HG02588 (cell line): ENCODE data around the gene SIGLEC14.
"Not testable (repeated sequence)": the region's sequence is repeated elsewhere in the genome, so short reads cannot be mapped to it uniquely, and the experiment has no call there.

Experiments used
- ATAC-seq: cut with Tn5 transposase; IDR thresholded peaks from one replicate; pipeline ENCODE4 v1.9.1; 2021; ENCODE audit warnings: mild to moderate bottlenecking, moderate library complexity; ENCODE audit not compliant: unreplicated experiment

SIGLEC14 gene

GRCh38 chr19:51675911-51676565 lies 29.4 kb upstream of the SIGLEC14 start:
- not testable (repeated sequence) for ATAC-seq

- ATAC-seq, result no peak
Measured at GRCh38 chr19:51668216-51668615, 21.6 kb upstream of the SIGLEC14 start.

- ATAC-seq, result no peak
Measured at GRCh38 chr19:51664997-51665396, 18.4 kb upstream of the SIGLEC14 start.

- no peak for ATAC-seq
Measured at GRCh38 chr19:51664131-51664530, 17.5 kb upstream of the SIGLEC14 start.

- no peak for ATAC-seq
Measured at GRCh38 chr19:51663650-51664049, 17.0 kb upstream of the SIGLEC14 start.

GRCh38 chr19:51660975-51661600 lies 14.5 kb upstream of the SIGLEC14 start:
- no peak for ATAC-seq

- no peak for ATAC-seq
Measured at GRCh38 chr19:51654783-51655182, 8.2 kb upstream of the SIGLEC14 start.

GRCh38 chr19:51653162-51653561 lies 6.5 kb upstream of the SIGLEC14 start:
- ATAC-seq, result no peak

GRCh38 chr19:51652266-51652665 lies 5.6 kb upstream of the SIGLEC14 start:
- no peak for ATAC-seq

GRCh38 chr19:51651216-51651846 lies 4.7 kb upstream of the SIGLEC14 start:
- no peak for ATAC-seq

GRCh38 chr19:51647318-51647717 lies 693 bp upstream of the SIGLEC14 start:
- no peak for ATAC-seq

GRCh38 chr19:51644636-51645271 lies 1.9 kb downstream of the SIGLEC14 start:
- ATAC-seq, result no peak

- no peak for ATAC-seq
Measured at GRCh38 chr19:51641648-51642047, 5.0 kb downstream of the SIGLEC14 start.

- ATAC-seq, result no peak
Measured at GRCh38 chr19:51640386-51640785, 6.2 kb downstream of the SIGLEC14 start.

- ATAC-seq, result no peak
Measured at GRCh38 chr19:51639916-51640315, 6.7 kb downstream of the SIGLEC14 start.

- no peak for ATAC-seq
Measured at GRCh38 chr19:51637362-51637978, 9.2 kb downstream of the SIGLEC14 start.

- ATAC-seq, result no peak
Measured at GRCh38 chr19:51632126-51632525, 14.5 kb downstream of the SIGLEC14 start.

- not testable (repeated sequence) for ATAC-seq
Measured at GRCh38 chr19:51630315-51630714, 16.3 kb downstream of the SIGLEC14 start, which contains the start of gene SIGLEC5. TSS of gene SIGLEC5 (minus strand) at chr19:51630401. CDS start at chr19:51630335, 66 bp downstream.

- no peak for ATAC-seq
Measured at GRCh38 chr19:51628153-51628939, 18.3 kb downstream of the SIGLEC14 start.

GRCh38 chr19:51627491-51628138 lies 19.0 kb downstream of the SIGLEC14 start:
- ATAC-seq, result no peak
